Cardiac muscle cell (in vitro differentiated cells and primary cell): Measurements from ENCODE around the gene BRMS1. TPM values are rescaled to one million over a fixed set of nuclear protein-coding genes. Genes with fewer than 3 reads are reported as not detected.

Experiments used
- DNase-seq, 2 donors: peaks; one replicate each; pipeline versions ENCODE4 v3.0.0 to v3.0.0-alpha.2; 2010 to 2017; ENCODE audit warnings: low read depth in 1 of 2, low spot score in 1 of 2
- H3K27ac ChIP-seq: fragments of 200-600 bp; sonication (generic); 2 replicates; pipeline ENCODE4 v1.5.1; 2016
- H3K27me3 ChIP-seq: fragments of 200-600 bp; sonication (generic); 2 replicates; pipeline ENCODE4 v1.6.0; 2016; ENCODE audit warnings: control low read depth
- H3K36me3 ChIP-seq: fragments of 200-600 bp; sonication (generic); 2 replicates; pipeline ENCODE4 v1.5.1; 2016; ENCODE audit warnings: control low read depth
- H3K4me1 ChIP-seq: fragments of 200-600 bp; sonication (generic); 2 replicates; pipeline ENCODE4 v1.8.1; 2017; ENCODE audit warnings: low read depth, mild to moderate bottlenecking, mixed run types
- H3K4me3 ChIP-seq: fragments of 200-600 bp; sonication (generic); 2 replicates; pipeline ENCODE4 v1.5.1; 2016; ENCODE audit warnings: mild to moderate bottlenecking
- H3K9me3 ChIP-seq: fragments of 200-600 bp; sonication (generic); 2 replicates; pipeline ENCODE4 v1.5.1; 2017; ENCODE audit warnings: low read depth, mild to moderate bottlenecking, control low read depth
- polyA plus RNA-seq: library from polyadenylated mRNA; unstranded; fragments of >200 nt; fragmentation: Nextera tagmentation; extraction: Ambion mirVana; gene quantifications from 2 replicates; pipeline ENCODE4 v1.2.1, GENCODE V29; 2016
- total RNA-seq: library from RNA; depleted of rRNA; stranded (reverse); fragments of >200 nt; gene quantifications from 2 replicates; pipeline ENCODE4 v1.2.3, GENCODE V29; 2016
- TF ChIP-seq, protein P1 (sequence below): IDR thresholded peaks from 2 replicates; pipeline ENCODE4 v1.5.1; 2012; ENCODE audit warnings: low read depth, mild to moderate bottlenecking, low read length

BRMS1 gene
- total and polyA plus RNA-seq, 2 experiments from 2014 or later = 33.2 to 33.8 TPM

DNA sequence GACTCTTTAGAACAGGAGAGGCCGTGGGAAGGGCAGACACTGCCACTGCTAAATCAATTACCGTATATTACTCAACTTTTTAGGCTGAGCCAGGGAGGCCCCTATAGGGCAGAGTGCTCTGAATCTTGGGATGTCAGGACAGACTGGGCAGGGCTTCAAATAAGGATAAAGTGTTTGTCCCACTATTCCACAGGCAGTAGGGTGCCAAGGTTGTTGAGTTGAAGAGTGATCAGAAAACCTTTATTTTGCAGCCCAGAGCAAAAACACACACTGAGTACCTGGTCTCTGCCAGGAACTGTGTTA, 4.1 kb upstream of the BRMS1 start:
- no peak overlapping the region for H3K27ac ChIP-seq
- no peaks in the 10 kb centered on the region for H3K36me3 ChIP-seq
- H3K9me3 ChIP-seq = no peaks in the 10 kb centered on the region
- no peak for DNase-seq
- no peaks in the 10 kb centered on the region for H3K27me3 ChIP-seq
- H3K4me1 ChIP-seq = peaks cover 14% of the 10 kb centered on the region
- TF ChIP-seq, protein P1, sequence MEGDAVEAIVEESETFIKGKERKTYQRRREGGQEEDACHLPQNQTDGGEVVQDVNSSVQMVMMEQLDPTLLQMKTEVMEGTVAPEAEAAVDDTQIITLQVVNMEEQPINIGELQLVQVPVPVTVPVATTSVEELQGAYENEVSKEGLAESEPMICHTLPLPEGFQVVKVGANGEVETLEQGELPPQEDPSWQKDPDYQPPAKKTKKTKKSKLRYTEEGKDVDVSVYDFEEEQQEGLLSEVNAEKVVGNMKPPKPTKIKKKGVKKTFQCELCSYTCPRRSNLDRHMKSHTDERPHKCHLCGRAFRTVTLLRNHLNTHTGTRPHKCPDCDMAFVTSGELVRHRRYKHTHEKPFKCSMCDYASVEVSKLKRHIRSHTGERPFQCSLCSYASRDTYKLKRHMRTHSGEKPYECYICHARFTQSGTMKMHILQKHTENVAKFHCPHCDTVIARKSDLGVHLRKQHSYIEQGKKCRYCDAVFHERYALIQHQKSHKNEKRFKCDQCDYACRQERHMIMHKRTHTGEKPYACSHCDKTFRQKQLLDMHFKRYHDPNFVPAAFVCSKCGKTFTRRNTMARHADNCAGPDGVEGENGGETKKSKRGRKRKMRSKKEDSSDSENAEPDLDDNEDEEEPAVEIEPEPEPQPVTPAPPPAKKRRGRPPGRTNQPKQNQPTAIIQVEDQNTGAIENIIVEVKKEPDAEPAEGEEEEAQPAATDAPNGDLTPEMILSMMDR = no peak
- H3K4me3 ChIP-seq = no peak overlapping the region

- TF ChIP-seq, protein P1 = no peak
- peak; percentile 83 to 88 for DNase-seq
Measured at GRCh38 chr11:66347425-66348276, 2.7 kb upstream of the BRMS1 start, which contains the start of gene B4GAT1. TSS of gene B4GAT1 (minus strand) at chr11:66347629. CDS start at chr11:66347545, 84 bp downstream.

GRCh38 chr11:66346476-66347424, 1.8 kb upstream of the BRMS1 start:
- H3K4me1 ChIP-seq = peaks cover 14% of the 10 kb centered on the region
- H3K36me3 ChIP-seq = no peaks in the 10 kb centered on the region
- H3K4me3 ChIP-seq = peak overlapping the region; percentile 70
- H3K27me3 ChIP-seq = no peaks in the 10 kb centered on the region
- peak overlapping the region; percentile 88 for H3K27ac ChIP-seq
- no peaks in the 10 kb centered on the region for H3K9me3 ChIP-seq
- no peak for DNase-seq
- TF ChIP-seq, protein P1 = no peak

More at GRCh38 chr11:66347425-66348276, 2.7 kb upstream of the BRMS1 start, which contains the start of gene B4GAT1:
- H3K4me1 ChIP-seq = peaks cover 14% of the 10 kb centered on the region
- no peaks in the 10 kb centered on the region for H3K27me3 ChIP-seq
- peak within 1 kb of the TSS; percentile 88 for H3K27ac ChIP-seq
- H3K36me3 ChIP-seq = no peaks in the 10 kb centered on the region
- no peaks in the 10 kb centered on the region for H3K9me3 ChIP-seq
- H3K4me3 ChIP-seq = peak within 1 kb of the TSS; percentile 70

- Histone ChIP-seq H3K36me3 (peaks cover 10% of the 10 kb centered on the region), H3K27ac (peak overlapping the region; percentile 85), H3K9me3 (no peaks in the 10 kb centered on the region), H3K4me1 (peaks cover 14% of the 10 kb centered on the region), H3K27me3 (no peaks in the 10 kb centered on the region), H3K4me3 (peak overlapping the region; percentile 70)
- no peak for DNase-seq
- TF ChIP-seq, protein P1 = no peak
Measured at GRCh38 chr11:66345316-66345649, 379 bp upstream of the BRMS1 start.

- Histone ChIP-seq H3K36me3 (peaks cover 12% of the 10 kb centered on the region), H3K27me3 (no peaks in the 10 kb centered on the region), H3K4me3 (no peak overlapping the region), H3K4me1 (peaks cover 14% of the 10 kb centered on the region), H3K27ac (no peak overlapping the region), H3K9me3 (no peaks in the 10 kb centered on the region)
- TF ChIP-seq, protein P1 = no peak
- no peak for DNase-seq
Measured at GRCh38 chr11:66343176-66343575, 1.7 kb downstream of the BRMS1 start.
